AG08396 (cell line): ENCODE measurements around the gene SLC16A11.
"Not testable (repeated sequence)": the region's sequence is repeated elsewhere in the genome, so short reads cannot be mapped to it uniquely, and the experiment has no call there.

ENCODE experiments used
- DNase-seq: peaks from one replicate; pipeline ENCODE4 v3.0.0; 2012; ENCODE audit warnings: low spot score, mixed read lengths

Gene SLC16A11

DNA sequence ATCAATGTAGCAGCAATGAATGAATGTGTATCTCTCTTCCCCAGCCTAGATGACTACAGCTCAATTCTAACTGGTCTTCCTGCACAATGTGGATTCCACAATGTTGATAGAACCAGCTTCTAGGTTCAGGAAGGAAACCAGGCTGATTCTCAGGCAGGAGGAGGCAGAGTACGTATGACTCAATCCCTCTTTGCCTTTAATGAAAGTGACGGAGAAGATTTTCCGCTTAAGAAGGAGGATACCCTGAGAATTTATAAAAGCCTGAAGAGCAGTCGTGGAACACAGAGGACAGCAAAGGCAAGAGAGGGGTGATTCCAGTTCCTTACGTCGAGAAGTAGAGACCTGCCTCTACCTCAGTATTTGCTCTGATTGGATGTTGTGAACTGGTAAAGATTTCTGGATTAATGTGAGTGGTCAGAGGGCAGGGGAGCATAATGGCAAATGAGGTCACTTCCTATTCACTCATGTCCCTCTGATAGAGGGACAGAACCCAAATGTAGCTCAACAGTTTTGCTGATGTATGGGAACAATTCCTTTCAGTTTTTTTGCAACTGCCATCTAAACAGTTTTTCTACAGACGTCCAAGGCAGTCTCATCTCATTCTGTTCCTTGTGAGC, 15.0 kb upstream of the SLC16A11 start:
- DNase-seq: no peak

DNA sequence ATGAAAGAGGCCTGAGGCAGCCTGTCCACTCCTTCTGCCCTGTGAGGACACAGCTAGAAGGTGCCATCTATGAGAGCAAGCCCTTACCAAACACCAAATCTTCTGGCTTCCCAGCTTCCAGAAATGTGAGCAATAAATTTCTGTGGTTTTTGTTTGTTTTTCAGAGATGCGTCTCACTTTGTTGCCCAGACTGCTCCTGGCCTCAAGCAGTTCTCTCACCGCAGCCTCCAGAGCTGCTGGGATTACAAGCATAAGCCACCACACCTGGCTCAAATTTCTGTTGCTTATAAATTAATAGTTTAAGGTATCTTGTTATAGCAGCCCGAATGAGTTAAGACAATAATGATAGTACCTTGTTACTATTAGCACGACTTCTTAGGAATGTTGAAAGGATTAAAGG, 12.5 kb upstream of the SLC16A11 start:
- no peak for DNase-seq

DNA sequence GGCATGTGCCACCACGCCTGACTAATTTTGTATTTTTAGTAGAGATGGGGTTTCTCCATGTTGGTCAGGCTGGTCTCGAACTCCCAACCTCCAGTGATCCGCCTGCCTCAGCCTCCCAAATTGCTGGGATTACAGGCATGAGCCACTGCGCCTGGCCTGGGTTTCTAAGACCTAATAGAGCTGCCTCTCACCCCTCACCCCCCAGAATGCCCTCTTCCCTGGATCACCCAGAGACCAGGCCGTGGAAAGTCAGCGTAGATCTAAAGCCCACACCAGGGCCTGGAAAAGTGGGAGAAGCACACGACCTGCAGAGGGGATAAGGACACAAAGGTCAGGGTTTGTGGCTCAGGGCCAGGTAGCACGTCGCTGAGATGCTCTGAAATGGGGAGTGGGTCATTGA, 6.7 kb upstream of the SLC16A11 start:
- not testable (repeated sequence) for DNase-seq

DNA sequence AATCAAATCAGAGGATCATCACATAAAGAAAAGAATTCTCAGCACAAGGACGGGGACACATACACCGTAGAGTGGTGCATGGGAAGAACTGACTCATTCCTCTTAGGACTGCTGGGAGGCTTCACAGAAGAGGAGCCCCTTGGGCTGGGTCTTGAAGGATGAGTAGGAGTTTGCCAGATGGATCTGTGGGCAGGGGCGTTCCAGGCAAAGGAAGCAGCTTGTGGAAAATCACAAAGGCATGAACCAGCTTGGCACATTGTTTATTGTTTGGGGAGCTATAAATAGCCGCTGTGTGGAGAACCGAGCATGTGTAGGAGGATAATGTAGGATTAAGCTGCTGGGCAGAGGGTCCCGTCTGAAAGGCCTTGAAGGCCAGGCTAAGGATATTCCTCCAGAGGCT, 5.1 kb upstream of the SLC16A11 start:
- DNase-seq: no peak

DNA sequence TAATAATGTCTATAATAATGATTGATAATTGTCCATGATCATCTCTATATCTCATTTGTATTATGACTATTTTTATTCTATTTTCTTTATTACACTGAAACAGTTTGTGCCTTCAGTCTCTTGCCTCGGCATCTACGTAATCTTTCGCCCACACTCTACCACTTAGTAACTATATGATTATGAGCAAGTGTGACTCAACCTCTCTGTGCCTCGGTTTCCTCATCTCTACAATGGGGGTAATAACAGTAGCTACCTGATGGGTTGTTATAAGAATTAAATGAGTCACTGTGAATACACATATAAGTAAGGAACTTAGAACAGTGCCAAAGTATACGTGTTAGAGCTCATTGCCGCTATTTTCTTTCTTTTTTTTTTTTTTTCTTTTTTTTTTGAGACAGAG, 3.7 kb upstream of the SLC16A11 start:
- DNase-seq: no peak

DNA sequence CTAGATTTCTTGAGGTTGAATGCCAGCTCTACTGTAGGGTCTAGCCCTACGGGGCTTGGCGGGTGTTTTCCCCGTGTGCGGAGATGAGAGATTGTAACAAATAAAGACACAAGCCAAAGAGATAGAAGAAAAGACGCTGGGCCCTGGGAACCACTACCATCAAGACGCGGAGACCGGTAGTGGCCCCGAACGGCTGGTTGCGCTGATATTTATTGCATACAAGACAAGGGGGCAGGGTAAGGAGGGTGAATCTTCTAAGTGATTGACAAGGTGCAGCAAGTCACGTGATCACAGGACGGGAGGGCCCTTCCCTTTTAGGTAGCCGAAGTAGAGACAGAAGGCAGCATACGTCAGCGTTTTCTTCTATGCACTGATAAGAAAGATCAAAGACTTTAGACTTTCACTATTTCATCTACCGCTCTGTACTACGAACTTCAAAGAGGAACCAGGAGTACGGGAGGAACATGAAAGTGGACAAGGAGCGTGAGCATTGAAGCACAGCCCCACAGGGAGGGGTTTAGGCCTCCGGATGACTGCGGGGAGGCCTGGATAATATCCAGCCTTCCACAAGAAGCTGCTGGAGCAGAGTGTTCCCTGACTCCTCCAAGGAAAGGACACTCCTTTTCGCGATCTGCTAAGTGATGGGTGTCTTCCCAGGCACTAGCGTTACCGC, 3.0 kb upstream of the SLC16A11 start:
- DNase-seq: not testable (repeated sequence)

DNA sequence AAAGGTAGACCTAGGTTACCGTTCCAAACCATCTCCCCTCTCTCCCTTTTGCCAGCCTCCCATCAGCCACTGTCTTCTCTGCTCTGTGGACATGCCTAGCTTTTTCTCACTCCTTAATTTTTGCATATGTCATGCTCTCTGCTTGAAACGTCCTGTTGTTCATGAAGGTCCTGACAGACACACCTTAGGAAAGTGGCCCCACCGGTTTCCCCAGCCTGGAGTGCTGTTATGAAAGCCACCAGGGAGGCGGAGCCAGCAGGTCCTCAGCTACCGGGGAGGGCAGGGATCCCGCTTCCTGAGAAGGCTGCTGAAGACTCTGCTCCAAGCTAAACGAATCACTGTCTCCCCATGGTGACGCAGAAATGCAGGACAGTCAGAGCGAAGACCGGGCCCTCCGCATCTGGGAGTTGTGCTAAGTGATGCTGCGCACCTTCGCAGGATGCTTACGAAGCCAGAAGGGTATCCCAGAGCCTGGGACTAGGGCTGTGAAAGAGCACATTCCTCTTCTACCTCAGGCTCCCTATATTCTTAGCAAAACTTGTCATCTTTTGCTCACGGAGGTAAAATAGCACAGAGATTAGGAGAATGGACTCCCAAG, 2.3 kb upstream of the SLC16A11 start:
- no peak for DNase-seq

DNA sequence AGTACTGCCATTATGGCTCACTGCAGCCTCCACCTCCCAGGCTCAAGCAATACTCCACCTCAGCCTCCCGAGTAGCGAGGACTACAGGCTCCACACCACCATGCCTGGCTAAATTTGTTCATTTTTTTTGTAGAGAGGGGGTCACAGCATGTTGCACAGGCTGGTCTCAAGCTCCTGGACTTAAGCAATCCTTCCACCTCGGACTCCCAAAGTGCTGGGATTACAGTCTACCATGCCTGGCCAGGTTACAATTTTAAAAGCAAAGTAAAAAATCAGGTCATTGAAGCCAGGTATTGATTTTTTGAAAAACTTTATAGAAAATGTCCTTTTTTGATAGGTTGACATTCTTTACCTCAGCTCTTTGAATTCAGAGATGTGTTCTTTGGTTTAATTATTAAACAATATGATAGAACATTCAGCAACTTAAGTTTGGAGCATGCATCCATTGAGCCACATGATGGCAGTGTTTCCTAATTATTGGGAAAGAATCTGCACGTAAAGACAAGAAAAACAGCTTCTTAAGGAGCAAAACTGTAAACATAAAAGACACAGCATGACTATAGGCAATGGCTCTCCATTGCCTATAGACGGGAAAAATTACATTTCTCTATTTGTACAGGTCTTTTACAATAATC, 1.7 kb upstream of the SLC16A11 start:
- DNase-seq: peak; percentile 71

DNA sequence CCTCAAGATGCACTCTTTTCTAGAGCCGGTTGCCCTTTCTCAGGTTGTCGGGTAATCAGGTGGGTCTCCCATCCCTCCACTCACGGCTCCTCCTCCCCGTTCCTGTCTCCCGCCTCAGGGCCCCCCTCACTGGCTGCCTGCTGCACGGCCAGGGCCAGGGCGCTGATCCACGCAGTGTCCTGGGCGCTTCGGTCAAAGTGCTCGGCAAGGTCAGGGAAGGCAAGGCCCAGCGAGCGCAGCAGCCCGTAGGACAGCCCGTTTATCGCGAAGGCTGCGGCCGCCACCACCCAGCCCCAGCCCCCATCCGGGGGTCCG, 753 bp downstream of the SLC16A11 start:
- DNase-seq: no peak

DNA sequence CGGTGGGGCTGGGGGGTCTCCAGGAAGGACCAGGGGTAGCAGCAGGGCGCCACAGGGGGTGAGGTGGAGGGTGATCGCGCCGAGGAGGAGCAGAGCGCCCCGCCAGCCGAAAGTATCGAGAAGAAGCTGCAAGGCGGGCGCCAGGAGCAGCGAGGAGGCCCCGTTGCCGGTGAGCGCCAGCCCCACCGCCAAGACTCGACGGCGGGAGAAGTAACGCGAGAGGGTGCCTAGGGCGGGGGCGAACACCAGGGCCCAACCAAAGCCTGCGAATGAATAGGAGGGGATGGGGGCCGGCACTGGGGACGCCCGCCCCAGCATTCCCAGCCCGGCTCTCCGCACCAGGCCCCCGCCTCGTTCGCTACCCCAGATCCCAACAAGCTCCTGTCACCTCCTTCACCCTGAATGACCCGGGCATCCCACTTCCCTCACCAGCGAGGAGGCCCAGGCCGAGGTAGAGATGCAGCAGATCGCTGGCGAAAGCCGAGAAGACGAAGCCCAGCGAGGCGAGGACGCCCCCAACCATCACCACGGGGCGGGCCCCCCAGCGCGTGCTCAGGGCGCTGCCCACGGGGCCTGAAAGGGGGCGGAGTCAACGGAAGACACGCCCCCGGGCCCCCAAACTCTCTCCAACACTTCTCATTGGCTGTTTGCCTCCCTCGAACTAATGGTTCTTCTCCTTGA, 1.3 kb downstream of the SLC16A11 start:
- no peak for DNase-seq

DNA sequence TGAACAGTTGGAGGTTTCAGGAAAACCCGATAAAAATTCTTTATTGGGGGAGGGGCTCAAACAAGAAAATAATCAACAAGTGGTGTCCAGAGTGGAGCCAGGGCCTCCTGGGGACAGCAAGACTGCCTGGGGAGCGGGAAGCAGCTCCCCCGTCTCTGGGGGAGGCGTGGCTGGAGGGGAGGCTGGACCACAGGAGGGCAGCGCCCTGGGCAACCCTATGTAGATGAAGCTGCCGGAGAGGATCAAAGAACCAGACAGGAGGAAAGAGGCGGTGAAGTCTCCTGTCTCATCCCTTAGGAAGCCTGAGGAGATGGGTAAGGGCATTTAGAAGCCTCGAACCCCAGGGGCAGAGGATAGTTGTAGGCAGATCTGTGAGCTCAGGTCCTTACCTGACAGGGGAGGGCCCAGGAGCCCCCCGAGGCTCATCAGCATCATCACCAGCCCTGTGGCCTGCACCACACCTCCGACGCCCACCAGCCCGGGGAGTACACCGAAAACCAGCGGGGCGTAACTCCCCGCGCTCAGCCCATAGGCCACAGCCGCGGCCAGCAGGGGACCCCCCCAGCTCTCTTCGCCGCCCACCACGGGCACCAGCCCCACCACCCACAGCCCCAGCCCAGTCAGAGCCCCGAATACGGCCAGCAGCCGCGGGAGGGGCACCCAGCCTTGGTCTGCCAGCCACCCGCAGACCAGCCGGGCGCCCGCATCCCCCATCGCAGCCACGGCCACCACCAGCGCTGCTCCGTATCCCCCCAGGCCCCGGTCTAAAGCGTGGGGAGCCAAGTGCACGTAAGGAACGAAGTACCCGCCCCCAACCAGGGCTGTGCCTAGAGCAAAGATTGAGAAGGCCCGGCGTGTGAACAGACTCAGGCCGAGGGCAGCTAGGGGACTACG, 2.0 kb downstream of the SLC16A11 start:
- no peak for DNase-seq

DNA sequence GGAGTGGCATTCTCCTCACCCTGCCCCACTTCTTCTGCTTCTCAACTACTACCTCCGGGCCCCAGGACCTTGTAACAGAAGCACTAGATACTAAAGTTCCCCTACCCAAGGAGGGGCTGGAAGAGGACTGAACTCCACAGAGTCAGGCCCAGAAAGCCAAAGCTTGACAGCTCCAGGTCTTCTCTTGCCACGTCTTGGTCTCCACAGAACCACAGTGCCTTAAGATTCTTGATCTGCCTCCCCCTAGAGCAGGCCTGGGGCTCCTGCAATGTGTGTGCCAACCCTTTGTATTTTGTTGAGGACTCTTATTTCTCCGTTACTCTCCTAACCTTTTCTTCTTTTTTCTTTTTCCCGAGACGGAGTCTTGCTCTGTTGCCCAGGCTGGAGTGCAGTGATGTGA, 4.1 kb downstream of the SLC16A11 start:
- no peak for DNase-seq

DNA sequence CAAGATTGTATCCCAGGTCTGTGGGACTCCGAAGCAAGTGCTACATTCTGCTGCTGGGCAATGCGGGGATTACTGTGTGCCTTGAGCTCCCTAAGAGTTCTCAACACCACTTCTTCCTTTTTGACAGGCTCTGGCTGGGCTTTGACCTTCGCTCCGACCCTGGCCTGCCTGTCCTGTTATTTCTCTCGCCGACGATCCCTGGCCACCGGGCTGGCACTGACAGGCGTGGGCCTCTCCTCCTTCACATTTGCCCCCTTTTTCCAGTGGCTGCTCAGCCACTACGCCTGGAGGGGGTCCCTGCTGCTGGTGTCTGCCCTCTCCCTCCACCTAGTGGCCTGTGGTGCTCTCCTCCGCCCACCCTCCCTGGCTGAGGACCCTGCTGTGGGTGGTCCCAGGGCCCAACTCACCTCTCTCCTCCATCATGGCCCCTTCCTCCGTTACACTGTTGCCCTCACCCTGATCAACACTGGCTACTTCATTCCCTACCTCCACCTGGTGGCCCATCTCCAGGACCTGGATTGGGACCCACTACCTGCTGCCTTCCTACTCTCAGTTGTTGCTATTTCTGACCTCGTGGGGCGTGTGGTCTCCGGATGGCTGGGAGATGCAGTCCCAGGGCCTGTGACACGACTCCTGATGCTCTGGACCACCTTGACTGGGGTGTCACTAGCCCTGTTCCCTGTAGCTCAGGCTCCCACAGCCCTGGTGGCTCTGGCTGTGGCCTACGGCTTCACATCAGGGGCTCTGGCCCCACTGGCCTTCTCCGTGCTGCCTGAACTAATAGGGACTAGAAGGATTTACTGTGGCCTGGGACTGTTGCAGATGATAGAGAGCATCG, 5.6 kb downstream of the SLC16A11 start:
- no peak for DNase-seq

DNA sequence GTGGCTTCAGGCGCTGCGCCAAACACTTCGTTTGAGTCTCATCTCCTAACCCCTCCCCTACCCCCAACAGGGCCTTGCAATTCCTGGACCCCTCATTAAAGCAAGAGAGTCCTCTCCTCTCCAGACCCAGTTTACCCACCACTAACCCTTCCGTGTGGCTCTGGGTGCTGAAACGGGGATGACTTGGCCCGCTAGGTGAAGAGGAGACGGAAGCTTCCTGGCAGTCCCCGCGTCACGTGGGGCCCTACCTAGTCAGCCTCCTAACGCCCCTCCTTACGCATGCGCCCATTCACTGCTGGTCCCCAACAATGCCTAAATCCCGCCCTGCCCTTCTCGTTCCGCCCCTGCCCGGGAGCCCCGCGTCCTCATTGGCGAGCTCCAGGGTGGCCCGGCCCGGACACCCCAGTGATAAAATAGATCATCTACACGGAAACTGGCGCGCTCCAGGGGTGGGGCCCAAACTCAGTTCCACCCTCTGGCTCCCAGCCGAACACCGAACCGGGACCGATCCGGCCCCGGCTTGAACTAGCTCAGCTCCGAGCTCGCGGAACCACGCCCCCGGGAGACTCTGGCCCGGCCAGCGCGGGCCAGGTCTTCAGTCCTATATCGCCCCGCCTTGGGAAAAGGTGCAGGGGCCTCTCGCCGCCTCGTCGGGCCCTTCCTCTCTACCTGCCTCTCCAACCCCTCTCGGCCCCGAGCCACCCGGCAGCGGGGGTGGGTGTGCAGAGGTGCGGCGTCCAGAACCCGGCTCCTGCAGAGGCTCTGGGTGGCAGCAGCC, 8.1 kb downstream of the SLC16A11 start, which contains the start of gene SLC16A13:
Gene SLC16A13 (plus strand): TSS at position 425 of the 778 bp plus-strand sequence. CDS start 368 bp downstream, outside the sequence.
- DNase-seq: peak; percentile 99

DNA sequence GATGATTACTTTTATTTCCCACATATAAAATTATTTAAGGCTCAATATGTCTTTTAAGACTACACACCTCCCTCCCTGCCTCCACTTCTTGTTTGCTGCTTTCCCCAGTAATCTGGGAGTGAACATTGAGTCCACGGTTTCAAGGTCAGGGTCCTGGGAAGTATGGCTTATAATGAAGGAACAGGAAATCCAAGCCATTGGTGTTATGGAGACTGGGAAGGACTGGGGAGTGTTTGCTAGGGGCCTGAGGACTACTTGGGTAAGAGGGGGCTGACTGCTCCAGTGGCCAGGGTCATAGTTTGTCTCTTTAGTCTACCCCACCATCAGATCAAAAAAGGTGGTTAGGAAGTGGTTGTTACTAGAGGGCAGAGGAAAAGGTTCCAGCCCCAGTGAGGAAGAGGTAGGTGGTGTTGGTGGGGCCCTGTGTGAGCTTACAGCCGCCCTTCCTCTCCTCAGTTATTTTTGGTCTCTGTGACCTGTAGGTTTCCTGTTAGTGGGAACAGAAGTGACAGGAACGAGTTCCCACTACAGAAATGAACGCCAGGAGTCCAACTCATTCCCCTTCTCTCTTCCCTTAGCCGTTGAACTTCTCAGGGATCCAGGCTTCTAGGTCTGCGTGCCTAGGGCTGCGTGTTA, 8.8 kb downstream of the SLC16A11 start:
- DNase-seq: no peak

DNA sequence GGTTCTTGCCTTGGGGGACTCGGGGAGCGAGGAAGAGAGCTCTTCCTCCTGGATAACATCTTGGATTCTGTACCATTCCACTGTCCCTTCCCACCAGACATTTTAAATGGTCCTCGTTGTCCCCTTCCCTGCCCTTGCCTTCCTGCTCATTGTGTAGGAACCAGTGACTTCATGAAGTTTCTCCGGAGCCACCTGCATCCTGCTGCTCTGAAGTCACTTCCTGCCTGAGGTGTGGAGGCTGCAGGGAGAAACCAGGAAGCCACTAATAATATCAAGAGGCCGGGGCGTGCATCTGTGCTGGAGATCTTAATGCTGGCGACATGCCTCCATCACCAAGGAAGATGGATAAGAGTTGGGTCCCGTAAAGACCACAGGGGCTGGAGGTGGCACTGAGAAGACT, 14.2 kb downstream of the SLC16A11 start:
- no peak for DNase-seq

DNA sequence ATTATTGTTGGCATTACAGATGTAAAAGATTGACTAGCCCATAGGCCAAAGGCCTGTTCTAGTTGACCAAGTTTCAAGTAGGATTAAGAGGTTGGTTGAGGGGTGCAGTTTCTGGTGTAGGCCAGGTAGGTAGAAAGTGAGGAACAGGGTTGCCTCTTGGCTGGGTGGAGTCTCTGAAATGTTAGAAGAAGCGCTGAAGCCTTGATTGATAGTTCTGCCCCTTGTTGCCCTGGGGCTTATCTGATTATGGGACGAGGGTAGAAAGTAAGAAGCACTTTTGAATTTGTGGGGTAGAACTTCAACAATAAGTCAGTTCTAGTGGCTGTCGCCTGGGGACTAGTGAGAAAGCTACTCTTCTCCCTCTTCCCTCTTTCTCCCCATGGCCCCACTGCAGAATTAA, 14.8 kb downstream of the SLC16A11 start:
- no peak for DNase-seq

DNA sequence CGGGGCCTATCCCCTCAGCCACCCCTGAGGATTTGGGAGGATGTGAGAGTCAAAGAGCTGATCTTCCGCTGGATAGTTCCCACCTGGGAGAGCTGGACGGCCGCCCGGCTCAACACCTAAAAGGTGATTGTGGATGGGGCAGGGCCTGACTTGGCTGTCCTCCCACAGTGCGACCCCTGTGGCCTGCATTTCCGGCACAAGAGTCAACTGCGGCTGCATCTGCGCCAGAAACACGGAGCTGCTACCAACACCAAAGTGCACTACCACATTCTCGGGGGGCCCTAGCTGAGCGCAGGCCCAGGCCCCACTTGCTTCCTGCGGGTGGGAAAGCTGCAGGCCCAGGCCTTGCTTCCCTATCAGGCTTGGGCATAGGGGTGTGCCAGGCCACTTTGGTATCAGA, 16.6 kb downstream of the SLC16A11 start:
- no peak for DNase-seq

DNA sequence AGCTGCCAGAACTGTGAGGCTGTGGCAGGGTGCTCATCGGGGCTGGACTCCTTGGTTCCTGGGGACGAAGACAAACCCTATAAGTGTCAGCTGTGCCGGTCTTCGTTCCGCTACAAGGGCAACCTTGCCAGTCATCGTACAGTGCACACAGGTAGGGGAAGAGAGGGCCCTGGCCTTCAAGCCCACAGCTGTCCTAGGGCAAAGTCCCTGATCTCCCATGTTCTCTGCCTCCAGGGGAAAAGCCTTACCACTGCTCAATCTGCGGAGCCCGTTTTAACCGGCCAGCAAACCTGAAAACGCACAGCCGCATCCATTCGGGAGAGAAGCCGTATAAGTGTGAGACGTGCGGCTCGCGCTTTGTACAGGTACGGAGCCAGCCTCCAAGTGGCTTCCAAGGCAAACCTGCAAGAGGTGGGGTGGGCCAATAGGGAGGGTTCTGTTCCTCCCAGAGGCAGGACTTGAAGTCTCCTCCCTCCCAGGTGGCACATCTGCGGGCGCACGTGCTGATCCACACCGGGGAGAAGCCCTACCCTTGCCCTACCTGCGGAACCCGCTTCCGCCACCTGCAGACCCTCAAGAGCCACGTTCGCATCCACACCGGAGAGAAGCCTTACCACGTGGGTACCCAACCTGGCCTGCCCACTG, 17.3 kb downstream of the SLC16A11 start:
- no peak for DNase-seq
